ENCODE measurements around the gene TBX1. TPM values are rescaled to one million over a fixed set of nuclear protein-coding genes. Genes with fewer than 3 reads are reported as not detected.

TBX1 gene
- 13.5 TPM for total RNA-seq
- long read RNA-seq, partial matches to known transcripts: 6 of 22 reads
- long read RNA-seq, other reads (novel, unspliced or antisense): 13 of 22 reads

DNA sequence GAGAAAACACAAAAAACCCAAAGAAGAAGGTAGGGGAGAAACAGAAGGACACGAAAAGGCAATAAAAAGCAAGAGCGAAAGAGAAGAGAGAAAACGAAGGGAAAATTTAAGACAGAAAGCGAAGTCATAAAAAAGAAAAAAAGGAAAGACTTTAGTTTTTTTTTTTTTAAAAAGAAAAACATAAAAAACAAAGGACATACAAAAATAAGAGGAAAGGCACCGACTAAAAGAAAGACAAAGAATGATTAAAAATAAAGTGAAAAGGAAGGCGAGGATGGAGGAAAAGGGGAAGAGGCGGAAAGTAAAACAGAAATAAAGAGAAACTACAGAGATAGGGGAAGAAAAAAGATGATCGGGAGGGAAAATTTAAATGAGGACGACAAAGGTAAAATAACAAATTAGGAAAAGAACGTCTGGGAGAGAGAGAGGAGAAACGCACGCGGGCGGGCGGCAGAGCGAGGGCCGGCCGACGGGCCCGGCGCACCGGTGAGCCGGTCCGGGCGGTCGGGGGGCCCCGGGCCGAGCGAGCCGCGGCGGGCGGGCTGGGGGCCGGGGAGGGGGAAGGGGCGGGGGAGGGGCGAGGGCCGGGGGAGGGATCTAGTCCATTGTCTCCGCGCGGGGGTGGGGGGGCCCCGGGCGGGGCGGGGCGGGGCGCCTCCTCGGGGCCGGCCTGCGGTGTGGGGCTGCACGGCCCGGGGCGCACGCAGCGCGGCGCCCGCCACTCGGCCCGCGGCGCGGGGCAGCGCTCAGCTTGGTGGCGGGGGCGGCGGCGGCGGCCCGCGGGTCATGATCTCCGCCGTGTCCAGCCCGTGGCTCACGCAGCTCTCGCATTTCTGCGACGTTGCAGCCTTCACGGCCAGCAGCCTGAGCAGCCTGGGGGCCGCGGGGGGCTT is at the start of gene TBX1:
TBX1 (plus strand) TSS at position 721 of the 893 bp plus-strand sequence; CDS start at position 787, 66 bp downstream.
- DNase-seq (no peak), ATAC-seq (no peak)
- H3K27ac ChIP-seq: no peak within 1 kb of the TSS
- peaks cover 33% of the 10 kb centered on the region for H3K4me1 ChIP-seq
- peaks cover 92% of the 10 kb centered on the region for H3K27me3 ChIP-seq (ENCODE audit: low read depth)
- H3K9me3 ChIP-seq: no peaks in the 10 kb centered on the region
- H3K36me3 ChIP-seq: no peaks in the 10 kb centered on the region
- TF ChIP-seq, protein P1, sequence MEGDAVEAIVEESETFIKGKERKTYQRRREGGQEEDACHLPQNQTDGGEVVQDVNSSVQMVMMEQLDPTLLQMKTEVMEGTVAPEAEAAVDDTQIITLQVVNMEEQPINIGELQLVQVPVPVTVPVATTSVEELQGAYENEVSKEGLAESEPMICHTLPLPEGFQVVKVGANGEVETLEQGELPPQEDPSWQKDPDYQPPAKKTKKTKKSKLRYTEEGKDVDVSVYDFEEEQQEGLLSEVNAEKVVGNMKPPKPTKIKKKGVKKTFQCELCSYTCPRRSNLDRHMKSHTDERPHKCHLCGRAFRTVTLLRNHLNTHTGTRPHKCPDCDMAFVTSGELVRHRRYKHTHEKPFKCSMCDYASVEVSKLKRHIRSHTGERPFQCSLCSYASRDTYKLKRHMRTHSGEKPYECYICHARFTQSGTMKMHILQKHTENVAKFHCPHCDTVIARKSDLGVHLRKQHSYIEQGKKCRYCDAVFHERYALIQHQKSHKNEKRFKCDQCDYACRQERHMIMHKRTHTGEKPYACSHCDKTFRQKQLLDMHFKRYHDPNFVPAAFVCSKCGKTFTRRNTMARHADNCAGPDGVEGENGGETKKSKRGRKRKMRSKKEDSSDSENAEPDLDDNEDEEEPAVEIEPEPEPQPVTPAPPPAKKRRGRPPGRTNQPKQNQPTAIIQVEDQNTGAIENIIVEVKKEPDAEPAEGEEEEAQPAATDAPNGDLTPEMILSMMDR (IDR thresholded peaks at IDR 0.05): no peak
- H3K4me3 ChIP-seq: peak within 1 kb of the TSS; percentile 31
- intact Hi-C loops (cut with DNase I): no loop called here

DNA sequence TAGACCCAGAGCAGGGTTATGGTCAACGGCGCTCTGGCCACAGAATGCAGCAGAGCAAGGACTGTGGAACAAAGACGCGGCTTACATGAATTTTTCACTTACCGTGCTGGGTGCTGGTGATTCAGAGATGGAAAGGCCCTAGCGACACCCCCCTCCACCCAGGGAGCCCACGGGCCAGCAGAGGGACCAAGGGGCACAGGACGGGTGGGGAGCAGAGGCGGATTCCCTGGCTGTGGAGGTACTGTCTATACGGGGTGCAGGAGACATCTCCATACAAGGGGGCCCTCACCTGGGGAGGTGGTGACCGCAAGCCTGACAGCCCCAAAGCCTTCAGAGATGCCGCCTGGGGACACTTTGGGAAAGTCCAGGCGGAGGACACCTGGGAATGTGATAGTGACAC is 47.3 kb upstream of the TBX1 start:
- TF ChIP-seq, protein P1 (IDR thresholded peaks at IDR 0.05): no peak
- Histone ChIP-seq H3K27me3 (ENCODE audit: low read depth) (peaks cover 43% of the 10 kb centered on the region), H3K9me3 (no peaks in the 10 kb centered on the region), H3K4me3 (no peak overlapping the region), H3K4me1 (peaks cover 13% of the 10 kb centered on the region), H3K27ac (no peak overlapping the region), H3K36me3 (no peaks in the 10 kb centered on the region)
- no peak for DNase-seq
- no peak for ATAC-seq
- intact Hi-C loops (cut with DNase I): no loop called here

DNA sequence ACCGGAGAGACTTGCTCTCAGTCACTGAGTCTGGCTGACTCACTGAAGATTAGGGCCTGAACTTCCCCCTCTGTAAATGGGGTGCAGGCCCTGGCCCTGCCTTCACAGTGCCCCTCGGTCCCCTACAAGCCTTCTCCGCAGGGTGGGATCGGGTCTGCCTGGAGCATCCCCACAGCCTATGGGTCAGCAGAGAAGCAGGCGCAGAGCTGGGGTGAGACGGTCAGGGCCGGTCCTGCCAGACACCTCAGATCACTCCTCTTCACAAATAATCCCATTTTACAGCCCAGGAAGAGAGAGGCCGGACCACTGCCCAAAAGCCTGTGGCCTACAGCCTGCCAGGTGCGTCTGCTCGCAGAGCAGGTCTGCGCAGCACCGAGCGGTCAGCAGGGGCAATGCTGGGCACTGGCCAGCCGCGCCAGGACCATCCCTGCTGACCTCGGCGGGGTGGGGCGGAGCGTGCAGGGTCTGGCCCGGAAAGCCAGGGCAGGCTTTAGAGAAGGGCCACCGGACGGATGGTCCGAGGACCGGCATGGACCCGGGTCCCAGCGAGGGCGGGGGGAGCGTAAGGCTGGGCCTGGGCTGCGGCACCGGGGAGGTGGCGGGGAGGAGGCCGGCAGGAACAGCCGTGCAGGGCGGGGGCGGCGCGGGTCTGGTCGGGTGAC is 46.8 kb upstream of the TBX1 start:
- ATAC-seq (peak; percentile 2 to 13), DNase-seq (no peak)
- Histone ChIP-seq H3K36me3 (no peaks in the 10 kb centered on the region), H3K27ac (no peak overlapping the region), H3K4me1 (peaks cover 18% of the 10 kb centered on the region), H3K27me3 (ENCODE audit: low read depth) (peaks cover 48% of the 10 kb centered on the region), H3K4me3 (peak overlapping the region; percentile 56), H3K9me3 (no peaks in the 10 kb centered on the region)
- intact Hi-C loops (cut with DNase I): no loop called here
- TF ChIP-seq, protein P1 (IDR thresholded peaks at IDR 0.05): no peak

DNA sequence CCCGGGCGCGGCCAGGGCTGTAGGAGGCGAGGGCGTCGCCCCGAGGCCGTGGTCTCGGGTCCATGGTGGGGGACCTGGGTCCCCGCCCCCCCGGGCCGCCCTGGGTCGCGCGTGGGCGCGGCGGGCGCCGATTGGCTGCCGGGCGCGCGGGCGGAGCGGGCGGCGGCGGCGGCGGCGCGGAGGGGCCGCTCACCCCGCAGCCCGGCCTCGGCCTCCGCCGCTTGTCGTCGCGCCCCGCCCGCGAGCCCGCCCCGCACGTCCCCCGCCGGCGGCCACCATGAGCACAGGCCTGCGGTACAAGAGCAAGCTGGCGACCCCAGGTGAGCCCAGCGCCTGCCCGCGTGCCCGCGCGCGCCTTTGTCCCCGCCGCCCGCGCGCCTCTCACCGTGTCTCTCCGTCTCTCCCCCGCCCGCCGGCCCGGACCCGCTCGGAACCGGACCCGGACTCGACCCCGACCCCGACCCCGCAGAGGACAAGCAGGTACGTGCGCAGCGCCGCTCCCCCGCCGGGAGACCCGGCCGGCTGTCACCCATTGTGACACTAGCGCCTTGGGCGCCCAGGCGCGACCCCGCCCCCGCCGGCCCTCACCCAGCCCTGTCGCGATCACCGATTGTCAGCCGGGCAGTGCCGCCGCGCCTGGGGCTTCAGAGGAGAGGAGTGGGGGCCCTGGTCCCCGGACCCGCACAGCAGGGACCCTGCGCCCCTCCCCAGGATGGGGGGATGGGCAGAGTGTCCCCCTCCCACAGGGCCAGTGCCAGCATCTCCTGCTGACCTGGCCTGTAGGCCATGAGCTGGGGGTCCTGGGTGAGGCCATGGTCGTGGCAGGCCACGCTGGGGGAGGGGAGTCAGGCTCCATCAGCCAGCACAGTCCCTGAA is 46.0 kb upstream of the TBX1 start, which contains the start of gene SEPTIN5:
SEPTIN5 (plus strand) TSS at position 192 of the 876 bp plus-strand sequence; CDS start at position 278, 86 bp downstream.
- H3K27me3 ChIP-seq (ENCODE audit: low read depth): peaks cover 56% of the 10 kb centered on the region
- ATAC-seq: no peak

More for the DNA sequence above, 46.0 kb upstream of the TBX1 start, which contains the start of gene SEPTIN5:
- Histone ChIP-seq H3K4me3 (peak within 1 kb of the TSS; percentile 56), H3K4me1 (peaks cover 21% of the 10 kb centered on the region), H3K27ac (no peak within 1 kb of the TSS), H3K36me3 (no peaks in the 10 kb centered on the region), H3K9me3 (no peaks in the 10 kb centered on the region)
- no peak for DNase-seq
- TF ChIP-seq, protein P1 (IDR thresholded peaks at IDR 0.05): no peak
- intact Hi-C loops (cut with DNase I): no loop called here

Data from lower lobe of right lung (tissue), 2 donors.